Stimulated activated CD8-positive, alpha-beta memory T cell treated with anti-CD3 and anti-CD28 coated beads, Interleukin-4, amount 100 ng/mL, for 4 hours (primary cell): Measurements from ENCODE around the gene SCARF1.

Experiments used
- DNase-seq, 2 donors: peaks; one replicate each; pipeline ENCODE4 v3.0.0-alpha.2; 2020; ENCODE audit warnings: low read depth in 2 of 2, low spot score in 1 of 2

The SCARF1 gene

DNA sequence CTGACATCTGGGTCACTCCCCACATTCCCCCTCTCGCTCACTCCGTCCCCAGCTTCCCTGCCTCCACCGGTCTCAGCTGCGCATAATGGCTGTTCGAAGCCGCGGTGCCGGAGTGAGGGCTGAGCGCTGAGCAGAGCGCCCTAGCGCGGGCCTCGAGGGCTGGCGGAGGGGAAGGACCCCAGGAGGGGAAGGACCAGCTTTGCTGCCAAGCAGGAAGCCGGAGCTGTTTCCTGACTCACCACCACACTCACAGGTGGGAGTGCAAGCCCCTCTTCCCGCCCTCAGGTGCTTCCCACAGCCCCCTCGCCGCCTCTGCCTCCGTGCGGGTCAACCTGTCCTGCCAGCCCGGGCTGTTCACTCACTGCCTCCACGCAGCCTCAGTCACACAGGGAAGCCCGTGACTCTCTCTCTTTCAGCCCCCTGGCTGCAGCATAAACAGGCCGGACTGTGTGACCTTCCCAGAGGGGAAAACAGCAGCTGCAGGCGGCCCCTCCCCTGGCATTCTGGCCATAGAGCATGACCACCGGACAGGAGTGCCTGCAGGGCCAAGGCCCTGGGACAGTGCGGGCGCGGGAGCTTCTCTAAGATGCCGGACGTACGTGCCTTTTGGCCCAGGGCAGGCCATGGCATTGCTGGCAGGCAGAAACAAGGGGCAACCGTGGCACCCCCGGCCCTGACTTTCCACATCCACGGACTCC, 40.6 kb downstream of the SCARF1 start:
- no peak for DNase-seq

DNA sequence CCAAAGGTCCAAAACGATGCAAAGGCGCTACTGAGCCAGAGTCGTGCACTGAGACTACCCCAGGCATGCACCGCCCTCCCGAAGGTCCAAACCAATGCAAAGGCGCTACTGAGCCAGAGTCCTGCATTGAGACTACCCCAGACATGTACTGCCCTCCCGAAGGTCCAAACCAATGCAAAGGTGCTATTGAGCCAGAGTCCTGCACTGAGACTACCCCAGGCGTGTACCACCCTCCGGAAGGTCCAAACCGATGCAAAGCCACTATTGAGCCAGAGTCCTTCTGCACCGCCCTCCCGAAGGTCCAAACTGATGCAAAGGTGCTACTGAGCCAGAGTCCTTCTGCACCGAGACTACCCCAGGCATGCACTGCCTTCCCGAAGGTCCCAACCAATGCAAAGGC, 44.0 kb downstream of the SCARF1 start:
- DNase-seq: no peak

GRCh38 chr17:1598399-1599095, 47.0 kb downstream of the SCARF1 start:
- DNase-seq: no peak

DNA sequence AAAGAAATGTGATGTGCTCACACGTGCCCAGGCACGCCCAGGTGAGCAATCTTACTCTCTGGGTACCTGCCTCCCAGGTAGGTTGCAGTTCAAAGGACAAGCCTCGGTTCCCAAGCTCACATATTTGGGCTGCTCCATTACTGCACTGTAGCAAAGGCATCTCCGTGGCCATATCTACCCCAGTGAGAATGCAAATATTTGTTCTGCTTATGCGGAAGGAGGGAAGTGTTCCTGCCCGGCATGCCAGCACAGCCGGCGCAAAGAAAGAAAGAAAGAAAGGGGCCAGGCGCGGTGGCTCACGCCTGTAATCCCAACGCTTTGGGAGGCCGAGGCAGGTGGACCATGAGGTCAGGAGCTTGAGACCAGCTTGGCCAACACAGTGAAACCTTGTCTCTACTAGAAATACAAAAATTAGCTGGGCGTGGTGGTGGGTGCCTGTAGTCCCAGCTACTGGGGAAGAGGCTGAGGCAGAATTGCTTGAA, 47.6 kb downstream of the SCARF1 start:
- no peak for DNase-seq

GRCh38 chr17:1593630-1593931, 52.0 kb downstream of the SCARF1 start:
- no peak for DNase-seq

- no peak for DNase-seq
These were observed 52.5 kb downstream of the SCARF1 start for GRCh38 chr17:1592751-1593629.

- no peak for DNase-seq
These were observed 54.0 kb downstream of the SCARF1 start for GRCh38 chr17:1591474-1592090.

DNA sequence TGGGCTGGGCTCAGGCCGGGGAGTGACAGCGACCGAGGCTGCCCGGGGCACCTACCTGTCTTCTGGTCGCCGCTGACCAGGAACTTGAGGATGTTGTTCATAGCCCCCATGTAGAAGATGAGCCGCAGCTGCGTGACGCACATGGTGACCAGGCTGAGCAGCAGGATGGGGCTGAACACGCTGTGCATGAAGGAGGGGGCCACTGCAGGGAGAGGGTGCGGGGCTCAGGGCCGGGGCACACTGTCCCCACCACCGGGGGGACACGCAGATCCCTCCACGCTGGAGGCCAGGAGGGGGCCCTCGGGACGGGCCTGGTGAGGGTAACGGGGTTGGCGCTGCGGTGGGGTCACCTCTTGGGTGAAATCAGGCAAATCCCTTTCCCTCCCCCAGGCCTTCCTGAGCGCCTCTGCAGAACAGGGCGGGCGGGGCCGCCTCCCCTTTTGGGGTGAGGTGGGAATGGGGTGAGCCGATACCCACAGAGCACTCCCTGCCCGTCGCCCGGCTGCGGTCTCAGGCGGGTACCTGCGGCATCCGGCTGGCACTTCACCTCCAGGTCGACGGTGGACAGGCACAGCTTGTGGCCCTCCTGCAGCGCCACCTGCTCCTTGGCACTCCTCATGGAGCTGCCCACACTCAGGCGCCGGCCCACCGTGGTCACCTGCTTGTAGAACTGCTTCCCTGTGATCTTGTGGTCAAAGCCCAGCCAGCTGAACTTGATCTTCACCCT, 54.6 kb downstream of the SCARF1 start:
- DNase-seq: no peak

DNA sequence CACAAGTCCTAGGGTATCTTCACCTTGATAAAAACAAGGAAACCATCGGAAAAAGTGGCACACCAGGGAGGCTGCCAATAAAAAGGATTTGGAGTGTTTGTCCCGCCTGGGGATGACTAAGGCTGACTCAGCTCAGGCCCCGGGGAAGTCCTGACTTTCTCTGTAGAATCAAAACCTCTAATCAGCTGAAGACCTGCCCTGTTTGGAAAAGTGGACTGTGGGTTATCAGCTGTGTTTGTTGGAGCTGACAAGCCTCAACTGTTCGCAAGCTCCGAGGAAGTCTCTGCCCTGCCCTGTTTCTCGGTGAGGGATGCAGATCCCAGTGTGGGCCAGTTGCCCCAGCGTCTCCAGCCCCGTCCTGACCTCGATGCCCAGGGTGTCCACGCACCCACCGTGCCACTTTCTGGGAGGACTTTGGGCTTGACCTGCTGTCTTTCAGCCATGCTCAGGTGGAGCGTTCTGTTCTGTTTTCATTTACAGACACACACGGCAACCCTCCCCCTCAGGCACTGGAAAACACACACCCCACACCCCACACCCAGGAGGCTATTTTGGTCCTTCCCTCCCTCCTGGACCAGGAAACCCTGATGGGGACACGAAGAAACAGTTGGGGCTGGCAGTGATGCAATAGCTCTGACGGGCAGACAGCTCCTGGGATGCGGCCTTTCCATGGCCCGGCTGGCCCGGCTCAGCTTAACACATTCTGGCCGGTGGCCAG, 55.3 kb downstream of the SCARF1 start:
- no peak for DNase-seq

- no peak for DNase-seq
These were observed 56.5 kb downstream of the SCARF1 start for GRCh38 chr17:1588821-1589585.

DNA sequence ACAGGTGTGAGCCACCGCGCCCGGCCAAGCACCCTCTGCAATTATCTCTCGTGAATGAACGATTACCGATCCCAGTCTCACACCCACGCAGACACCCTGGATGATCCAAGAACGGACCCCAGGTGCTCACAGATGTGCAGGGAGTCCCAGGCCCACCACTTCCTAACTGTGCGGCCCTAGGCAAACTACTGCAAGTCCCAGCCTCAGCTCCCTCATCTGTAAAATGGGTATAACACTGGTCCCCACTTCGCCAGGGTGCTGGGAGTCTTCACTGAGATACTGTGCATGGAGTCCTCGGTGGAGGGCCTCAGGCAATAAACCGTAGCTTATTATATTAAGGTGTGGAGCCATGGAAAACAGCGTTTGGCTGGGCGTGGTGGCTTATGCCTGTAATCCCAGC, 61.4 kb downstream of the SCARF1 start:
- no peak for DNase-seq
